ENCODE results near the gene GLB1L2. TPM values are rescaled to one million over a fixed set of nuclear protein-coding genes. Genes with fewer than 3 reads are reported as not detected.

Gene GLB1L2
- total RNA-seq, 4 donors from 2014 or later, result 13.4 to 31.6 (median 25.8) TPM

GRCh38 chr11:134373591-134374052 lies 41.8 kb downstream of the GLB1L2 start:
- H3K4me1 ChIP-seq, result no peaks in the 10 kb centered on the region
- H3K27ac ChIP-seq, result no peak overlapping the region
- no peak overlapping the region for H3K4me3 ChIP-seq (replicated peaks in 1 of 3)
- DNase-seq, result no peak
- no peaks in the 10 kb centered on the region for H3K9me3 ChIP-seq
- intact Hi-C loops (cut with DNase I), result no loop called here
- no peaks in the 10 kb centered on the region for H3K27me3 ChIP-seq
- no peaks in the 10 kb centered on the region for H3K36me3 ChIP-seq
- TF ChIP-seq CTCF (IDR thresholded peaks at IDR 0.05), result no peak
- TF ChIP-seq POLR2A (IDR thresholded peaks at IDR 0.05), result no peak
- 92 to 96% methylated on average over 12 to 13 of the region's 14 CpGs for WGBS, 2 donors

GRCh38 chr11:134374171-134374570 lies 42.4 kb downstream of the GLB1L2 start:
- no peaks in the 10 kb centered on the region for H3K36me3 ChIP-seq

GRCh38 chr11:134374891-134375550 lies 43.2 kb downstream of the GLB1L2 start:
- intact Hi-C loops (cut with DNase I), result no loop called here

More at GRCh38 chr11:134374171-134374570, 42.4 kb downstream of the GLB1L2 start:
- Histone ChIP-seq H3K27me3 (no peaks in the 10 kb centered on the region), H3K4me3 (replicated peaks in 1 of 3) (no peak overlapping the region), H3K4me1 (no peaks in the 10 kb centered on the region), H3K27ac (no peak overlapping the region), H3K9me3 (no peaks in the 10 kb centered on the region)
- no peak for DNase-seq
- WGBS, 2 donors, result 85 to 89% methylated on average over 8 to 9 of the region's 9 CpGs
- TF ChIP-seq POLR2A (IDR thresholded peaks at IDR 0.05) (no peak), CTCF (IDR thresholded peaks at IDR 0.05) (no peak)
- intact Hi-C loops (cut with DNase I), result no loop called here

GRCh38 chr11:134376150-134376921 lies 44.5 kb downstream of the GLB1L2 start:
- H3K4me1 ChIP-seq, result no peaks in the 10 kb centered on the region
- no peak overlapping the region for H3K4me3 ChIP-seq (replicated peaks in 1 of 3)
- H3K9me3 ChIP-seq, result no peaks in the 10 kb centered on the region
- H3K27ac ChIP-seq, result no peak overlapping the region
- H3K36me3 ChIP-seq, result no peaks in the 10 kb centered on the region
- WGBS, 2 donors, result 76 to 86% methylated on average over 11 to 15 of the region's 18 CpGs
- no peak for DNase-seq
- no peaks in the 10 kb centered on the region for H3K27me3 ChIP-seq
- intact Hi-C loops (cut with DNase I), result no loop called here
- TF ChIP-seq CTCF (IDR thresholded peaks at IDR 0.05) (no peak), POLR2A (IDR thresholded peaks at IDR 0.05) (no peak)

More at GRCh38 chr11:134374891-134375550, 43.2 kb downstream of the GLB1L2 start:
- no peak overlapping the region for H3K4me3 ChIP-seq (replicated peaks in 1 of 3)
- no peak for DNase-seq
- H3K4me1 ChIP-seq, result no peaks in the 10 kb centered on the region
- H3K36me3 ChIP-seq, result no peaks in the 10 kb centered on the region
- no peaks in the 10 kb centered on the region for H3K9me3 ChIP-seq
- 87 to 90% methylated on average over 15 to 16 of the region's 16 CpGs for WGBS, 2 donors
- H3K27me3 ChIP-seq, result no peaks in the 10 kb centered on the region
- no peak overlapping the region for H3K27ac ChIP-seq
- TF ChIP-seq POLR2A (IDR thresholded peaks at IDR 0.05), result no peak
- no peak for TF ChIP-seq CTCF (IDR thresholded peaks at IDR 0.05)

GRCh38 chr11:134377876-134378275 lies 46.1 kb downstream of the GLB1L2 start:
- TF ChIP-seq CTCF (IDR thresholded peaks at IDR 0.05), result no peak
- TF ChIP-seq POLR2A (IDR thresholded peaks at IDR 0.05), result no peak
- Histone ChIP-seq H3K27ac (no peak overlapping the region), H3K9me3 (no peaks in the 10 kb centered on the region), H3K4me3 (replicated peaks in 1 of 3) (no peak overlapping the region), H3K4me1 (no peaks in the 10 kb centered on the region), H3K27me3 (no peaks in the 10 kb centered on the region), H3K36me3 (no peaks in the 10 kb centered on the region)
- 86 to 91% methylated on average over 14 of the region's 14 CpGs for WGBS, 2 donors
- intact Hi-C loops (cut with DNase I), result no loop called here
- DNase-seq, result no peak

All from thyroid gland (tissue), 4 donors.